HG02571 (cell line): Measurements from ENCODE around the gene PDE6B.

Source experiments
- ATAC-seq: cut with Tn5 transposase; IDR thresholded peaks from one replicate; pipeline ENCODE4 v1.9.1; 2021; ENCODE audit warnings: mild to moderate bottlenecking, moderate library complexity; ENCODE audit not compliant: unreplicated experiment

PDE6B gene

DNA sequence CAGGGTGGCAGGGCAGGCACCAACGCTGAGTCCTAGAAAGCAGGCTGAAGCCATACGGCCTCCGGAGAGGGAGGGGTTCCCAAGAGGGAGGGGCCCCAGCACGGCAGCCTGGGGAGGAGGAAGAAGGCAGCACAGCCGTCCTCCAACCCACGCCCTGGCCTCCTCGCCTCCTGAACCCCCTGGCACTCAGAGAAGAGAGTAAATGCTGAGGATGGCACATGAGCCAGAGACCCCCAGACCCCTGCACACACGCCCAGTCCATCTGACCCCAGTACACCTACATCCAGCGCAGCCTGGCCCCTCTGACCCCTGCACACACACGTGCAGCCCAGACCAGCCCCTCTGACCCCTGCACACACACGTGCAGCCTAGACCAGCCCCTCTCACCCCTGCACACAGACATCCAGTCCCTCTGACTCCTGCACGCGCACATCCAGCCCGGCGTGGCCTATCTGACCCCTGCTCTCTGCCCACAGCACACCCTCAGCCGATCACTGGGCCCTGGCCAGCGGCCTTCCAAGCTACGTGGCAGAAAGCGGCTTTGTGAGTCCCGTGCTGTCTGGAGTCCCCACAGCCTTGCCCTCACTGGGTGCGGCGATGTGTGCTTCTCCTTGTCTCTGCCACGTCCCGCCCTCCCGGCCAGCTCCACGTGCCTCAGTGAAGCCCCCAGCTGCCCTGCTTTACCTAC lies 30.2 kb downstream of the PDE6B start:
- ATAC-seq = no peak

DNA sequence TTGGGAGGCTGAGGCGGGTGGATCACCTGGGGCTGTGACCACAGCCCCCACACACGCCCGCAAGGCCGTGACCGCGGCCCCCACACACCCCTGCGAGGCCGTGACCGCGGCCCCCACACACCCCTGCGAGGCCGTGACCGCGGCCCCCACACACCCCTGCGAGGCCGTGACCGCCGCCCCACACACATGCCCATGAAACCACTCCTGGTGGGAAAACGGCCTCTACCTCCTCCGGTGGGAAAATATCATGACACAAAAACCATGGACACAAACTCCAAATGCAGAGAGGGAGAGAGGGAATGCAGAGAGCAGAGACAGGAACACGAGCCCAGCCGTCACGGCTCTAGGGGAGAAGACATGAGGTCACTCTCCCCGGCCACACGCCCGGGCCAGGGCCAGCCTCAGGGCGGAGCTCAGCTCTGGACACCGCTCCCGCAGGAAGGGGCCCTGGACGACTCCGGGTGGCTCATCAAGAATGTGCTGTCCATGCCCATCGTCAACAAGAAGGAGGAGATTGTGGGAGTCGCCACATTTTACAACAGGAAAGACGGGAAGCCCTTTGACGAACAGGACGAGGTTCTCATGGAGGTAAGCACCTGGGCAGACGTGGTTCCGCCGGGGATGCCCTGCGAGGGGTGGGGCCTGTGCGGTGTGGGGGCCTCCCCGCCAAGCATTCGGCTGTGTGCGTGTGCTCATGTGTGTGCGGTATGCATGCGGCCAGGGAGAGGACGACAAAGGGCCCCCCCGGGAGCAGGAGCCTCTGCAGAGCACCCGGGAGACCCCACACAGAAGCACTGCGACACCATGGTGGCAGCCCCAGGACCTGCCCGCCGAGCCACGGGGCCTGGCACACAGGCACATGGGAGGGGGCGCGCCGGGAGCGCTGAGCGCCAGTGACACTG lies 31.3 kb downstream of the PDE6B start:
- ATAC-seq = no peak

DNA sequence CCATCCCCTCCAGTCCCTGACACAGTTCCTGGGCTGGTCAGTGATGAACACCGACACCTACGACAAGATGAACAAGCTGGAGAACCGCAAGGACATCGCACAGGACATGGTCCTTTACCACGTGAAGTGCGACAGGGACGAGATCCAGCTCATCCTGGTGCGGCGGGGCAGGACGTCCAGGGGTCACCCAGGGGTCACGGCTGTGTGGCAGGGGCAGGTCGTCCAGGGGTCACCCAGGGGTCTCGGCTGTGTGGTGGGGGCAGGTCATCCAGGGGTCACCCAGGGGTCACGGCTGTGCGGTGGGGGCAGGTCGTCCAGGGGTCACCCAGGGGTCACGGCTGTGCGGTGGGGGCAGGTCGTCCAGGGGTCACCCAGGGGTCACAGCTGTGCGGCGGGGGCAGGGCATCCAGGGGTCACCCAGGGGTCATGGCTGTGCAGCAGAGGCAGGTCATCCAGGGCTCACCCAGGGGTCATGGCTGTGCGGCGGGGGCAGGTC lies 32.0 kb downstream of the PDE6B start:
- no peak for ATAC-seq

DNA sequence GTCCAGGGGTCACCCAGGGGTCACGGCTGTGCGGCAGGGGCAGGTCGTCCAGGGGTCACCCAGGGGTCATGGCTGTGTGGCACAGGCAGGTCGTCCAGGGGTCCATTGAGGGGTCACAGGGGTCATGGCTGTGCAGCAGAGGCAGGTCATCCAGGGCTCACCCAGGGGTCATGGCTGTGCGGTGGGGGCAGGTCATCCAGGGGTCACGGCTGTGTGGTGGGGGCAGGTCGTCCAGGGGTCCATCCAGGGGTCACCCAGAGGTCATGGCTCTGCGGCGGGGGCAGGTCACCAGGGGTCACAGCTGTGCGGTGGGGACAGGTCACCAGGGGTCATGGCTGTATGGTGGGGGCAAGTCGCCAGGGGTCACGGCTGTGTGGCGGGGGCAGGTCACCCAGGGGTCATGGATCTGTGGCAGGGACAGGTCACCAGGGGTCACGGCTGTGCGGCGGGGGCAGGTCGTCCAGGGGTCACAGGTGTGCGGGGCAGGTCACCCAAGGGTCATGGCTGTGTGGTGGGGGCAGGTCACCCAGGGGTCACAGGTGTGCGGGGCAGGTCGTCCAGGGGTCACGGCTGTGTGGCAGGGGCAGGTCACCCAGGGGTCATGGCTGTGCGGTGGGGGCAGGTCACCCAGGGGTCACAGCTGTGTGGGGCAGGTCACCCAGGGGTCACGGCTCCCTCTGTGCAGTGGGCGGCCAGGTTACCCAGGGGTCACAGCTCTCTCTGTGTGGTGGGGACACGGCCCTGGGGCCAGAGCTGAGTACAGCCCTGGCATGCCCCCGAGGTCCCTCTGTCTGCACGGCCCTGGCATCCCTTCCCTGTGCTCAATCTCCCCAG lies 32.7 kb downstream of the PDE6B start:
- no peak for ATAC-seq

DNA sequence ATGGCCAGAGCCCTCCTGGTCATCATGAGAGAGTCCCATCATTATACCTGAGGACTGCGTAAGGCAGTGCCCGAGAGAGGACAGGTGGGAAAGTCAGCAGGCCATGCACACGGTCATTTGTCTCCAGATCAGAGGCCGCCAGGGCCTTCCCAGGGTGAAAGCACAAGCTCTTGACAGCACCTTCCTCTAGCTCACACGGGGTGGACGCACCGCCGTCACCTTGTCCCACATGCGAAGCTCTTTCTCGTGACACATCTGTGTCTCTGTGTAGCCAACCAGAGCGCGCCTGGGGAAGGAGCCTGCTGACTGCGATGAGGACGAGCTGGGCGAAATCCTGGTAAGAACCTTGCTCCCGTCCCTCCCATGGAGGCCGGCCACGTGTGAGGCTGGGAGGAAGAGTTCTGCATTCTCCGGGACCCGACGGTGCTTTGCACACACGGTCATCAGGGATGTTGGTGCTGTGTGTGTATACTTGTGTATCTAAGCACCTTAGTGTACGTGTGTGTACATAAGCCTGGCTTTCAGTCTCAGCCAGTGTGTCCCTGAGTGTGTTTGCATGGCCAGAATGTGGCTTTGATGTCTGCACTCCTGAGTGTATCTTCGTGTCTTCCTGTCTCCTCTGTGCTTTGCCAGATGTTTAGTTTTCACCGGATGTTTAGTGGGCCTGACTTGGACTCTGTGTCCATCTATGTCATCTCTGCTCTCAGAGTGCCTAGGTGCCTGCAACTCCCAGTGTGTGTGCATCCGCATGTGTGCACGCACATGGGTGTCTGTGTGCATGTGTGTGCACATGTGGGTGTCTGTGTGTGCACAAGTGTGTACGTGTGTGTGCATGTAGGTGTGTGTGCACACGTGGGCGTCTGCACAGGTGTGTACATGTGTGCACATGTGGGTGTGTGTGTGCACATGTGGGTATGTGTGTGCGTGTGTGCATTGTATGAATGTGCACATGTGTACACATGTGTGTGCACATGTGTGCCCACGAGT lies 33.6 kb downstream of the PDE6B start:
- ATAC-seq = no peak

DNA sequence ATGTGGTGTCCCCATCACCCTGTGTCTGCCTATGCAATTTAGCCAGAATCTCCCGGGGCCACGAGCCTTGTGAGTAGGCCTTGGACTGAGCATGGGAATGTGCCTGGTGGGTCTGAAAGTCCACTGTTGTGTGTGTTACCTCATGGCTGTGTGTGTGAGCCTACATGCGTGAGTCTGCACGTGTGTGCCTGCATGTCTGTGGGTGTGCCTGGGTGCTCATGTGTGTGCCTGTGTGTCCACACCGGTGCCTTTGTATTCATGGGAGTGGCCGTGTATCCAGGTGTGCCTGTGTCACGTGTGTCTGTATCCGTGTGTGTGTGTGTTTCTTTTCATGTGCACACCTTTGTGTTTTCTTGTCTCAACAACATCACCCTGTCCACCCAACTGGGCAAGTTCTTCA lies 34.5 kb downstream of the PDE6B start:
- no peak for ATAC-seq

DNA sequence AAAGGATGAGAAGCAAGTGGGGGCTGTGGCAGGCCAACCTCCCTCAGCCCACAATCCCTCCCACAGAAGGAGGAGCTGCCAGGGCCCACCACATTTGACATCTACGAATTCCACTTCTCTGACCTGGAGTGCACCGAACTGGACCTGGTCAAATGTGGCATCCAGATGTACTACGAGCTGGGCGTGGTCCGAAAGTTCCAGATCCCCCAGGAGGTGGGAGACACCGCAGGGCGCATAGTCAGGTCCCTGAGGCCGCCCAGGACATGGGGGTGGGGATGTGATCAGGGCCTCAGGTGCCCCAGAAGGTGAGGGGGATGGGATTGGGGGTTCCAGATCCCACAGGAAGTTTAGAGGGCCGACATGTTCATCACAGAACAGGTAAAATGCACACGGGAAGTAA lies 35.0 kb downstream of the PDE6B start:
- no peak for ATAC-seq

DNA sequence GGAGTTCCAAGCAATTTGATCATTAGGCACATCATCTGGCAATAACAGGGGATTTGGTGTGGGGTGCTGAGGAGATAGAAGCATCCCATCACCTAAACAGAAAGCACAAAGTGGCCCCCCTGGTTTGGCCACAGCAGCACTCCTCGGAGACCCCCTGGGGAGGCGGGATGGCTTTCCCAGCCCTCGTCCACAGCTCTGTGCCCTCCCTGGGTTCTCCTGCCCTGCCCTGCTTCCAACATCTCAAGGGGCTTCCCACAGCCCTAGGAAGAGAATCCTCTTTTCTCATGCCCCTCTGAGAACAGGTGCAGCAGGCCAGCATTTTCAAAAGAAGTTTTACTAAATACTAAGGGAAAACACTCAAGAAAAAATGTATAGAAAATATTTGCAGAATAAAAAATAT lies 35.9 kb downstream of the PDE6B start:
- no peak for ATAC-seq

DNA sequence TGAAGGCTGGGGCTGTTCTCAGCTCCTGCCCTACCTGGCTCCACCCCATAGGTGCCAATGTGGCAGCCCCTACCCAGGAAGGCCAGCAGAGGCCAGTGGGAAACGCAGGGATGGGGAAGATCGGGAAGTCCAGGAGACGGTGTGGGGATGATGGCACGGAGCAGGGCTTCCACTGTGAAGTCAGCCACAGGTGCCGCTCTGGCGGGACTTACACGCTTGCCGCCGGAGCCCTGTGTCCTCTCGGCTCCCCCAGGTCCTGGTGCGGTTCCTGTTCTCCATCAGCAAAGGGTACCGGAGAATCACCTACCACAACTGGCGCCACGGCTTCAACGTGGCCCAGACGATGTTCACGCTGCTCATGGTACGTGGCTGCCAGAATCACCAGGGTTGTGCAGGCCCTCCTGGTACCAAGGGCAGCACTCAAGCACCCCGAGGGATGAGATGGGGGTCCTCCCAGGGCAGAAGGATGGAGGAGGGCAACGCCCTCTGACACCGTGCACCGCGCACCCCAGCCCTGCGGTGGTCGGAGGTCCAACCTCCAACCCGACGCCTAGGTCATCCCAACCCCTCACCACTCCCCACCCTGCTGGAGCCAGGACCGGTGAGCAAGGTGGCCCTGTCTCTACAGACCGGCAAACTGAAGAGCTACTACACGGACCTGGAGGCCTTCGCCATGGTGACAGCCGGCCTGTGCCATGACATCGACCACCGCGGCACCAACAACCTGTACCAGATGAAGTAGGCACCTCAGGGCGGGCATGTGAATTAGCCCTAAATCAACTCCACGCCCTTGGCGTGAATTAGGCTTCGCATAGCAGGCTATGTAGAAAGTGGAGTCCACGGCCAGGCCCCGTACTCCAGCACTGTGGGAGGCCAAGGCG lies 36.7 kb downstream of the PDE6B start:
- ATAC-seq = no peak

DNA sequence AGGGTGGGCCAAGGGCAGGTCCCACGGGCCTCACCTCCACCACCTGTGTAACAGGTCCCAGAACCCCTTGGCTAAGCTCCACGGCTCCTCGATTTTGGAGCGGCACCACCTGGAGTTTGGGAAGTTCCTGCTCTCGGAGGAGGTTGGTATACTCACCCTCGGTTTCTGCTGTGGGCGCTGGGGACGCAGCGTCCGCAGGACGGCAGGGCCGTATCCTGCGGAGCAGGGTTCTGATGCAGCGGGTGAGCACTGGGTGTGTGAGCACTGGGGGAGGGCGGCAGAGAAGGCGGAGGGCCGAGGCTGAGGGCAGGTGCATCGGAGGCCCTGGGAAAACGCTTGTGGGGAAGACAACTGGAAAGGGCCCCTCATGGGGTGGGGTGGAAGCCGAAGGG lies 37.7 kb downstream of the PDE6B start:
- no peak for ATAC-seq

DNA sequence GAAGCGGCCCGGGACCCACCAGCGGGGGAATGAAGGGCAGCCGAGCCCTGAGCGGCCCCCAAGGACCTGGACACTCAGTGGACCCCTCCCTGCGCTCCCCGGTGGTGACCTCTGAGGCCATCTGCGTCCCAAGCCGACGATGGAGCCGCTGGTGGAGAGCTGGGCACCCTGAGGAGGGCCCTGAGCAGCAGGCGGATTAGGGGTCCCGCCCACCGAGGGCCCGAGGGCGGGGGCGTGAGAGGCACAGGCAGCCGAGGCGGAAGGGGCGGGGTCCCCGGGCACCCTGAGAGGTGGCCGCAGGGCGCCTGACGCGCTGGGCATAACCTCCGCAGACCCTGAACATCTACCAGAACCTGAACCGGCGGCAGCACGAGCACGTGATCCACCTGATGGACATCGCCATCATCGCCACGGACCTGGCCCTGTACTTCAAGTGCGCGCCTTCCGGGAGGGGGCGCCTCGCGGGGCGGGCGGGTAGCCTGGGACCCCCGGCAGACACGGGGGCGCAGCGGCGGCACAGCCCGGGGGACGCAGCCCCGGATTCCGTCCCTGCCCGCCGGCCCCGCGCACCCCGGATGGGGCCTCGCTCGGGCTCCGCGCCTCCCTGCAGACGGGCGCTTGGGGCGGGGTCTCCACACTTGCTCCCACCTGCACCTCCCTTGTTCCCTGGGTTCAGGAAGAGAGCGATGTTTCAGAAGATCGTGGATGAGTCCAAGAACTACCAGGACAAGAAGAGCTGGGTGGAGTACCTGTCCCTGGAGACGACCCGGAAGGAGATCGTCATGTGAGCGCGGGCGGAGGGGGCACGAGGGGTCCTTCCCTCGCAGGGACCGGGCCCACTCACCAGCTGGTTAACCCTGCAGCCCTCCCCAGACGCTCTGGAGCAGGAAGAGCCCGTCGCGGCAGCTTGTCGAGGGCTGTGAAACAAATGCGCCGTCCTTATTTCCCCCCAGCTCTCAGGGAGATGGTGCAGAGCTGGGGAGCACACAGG lies 38.4 kb downstream of the PDE6B start:
- ATAC-seq = peak; percentile 48

DNA sequence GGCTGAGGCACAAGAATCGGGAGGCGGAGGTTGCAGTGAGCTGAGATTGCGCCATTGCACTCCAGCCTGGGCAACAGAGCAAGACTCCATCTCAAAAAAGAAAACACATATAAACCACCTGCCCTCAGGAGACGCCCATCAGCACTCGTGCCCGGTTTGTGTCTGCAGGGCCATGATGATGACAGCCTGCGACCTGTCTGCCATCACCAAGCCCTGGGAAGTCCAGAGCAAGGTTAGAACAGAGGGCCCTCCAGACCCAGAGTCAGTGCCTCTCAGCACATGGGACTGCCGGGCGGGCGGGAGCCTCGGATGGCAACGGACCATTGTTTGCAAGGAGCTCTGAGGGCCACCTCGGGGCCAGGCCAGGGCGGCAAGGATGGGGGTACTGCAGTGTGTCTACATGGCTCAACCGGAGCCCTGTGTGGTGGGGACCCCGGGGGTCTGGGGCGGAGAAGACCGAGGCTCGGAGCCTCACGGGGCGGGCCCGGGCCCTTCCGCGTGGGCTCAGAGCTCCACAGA lies 39.4 kb downstream of the PDE6B start:
- ATAC-seq = no peak

DNA sequence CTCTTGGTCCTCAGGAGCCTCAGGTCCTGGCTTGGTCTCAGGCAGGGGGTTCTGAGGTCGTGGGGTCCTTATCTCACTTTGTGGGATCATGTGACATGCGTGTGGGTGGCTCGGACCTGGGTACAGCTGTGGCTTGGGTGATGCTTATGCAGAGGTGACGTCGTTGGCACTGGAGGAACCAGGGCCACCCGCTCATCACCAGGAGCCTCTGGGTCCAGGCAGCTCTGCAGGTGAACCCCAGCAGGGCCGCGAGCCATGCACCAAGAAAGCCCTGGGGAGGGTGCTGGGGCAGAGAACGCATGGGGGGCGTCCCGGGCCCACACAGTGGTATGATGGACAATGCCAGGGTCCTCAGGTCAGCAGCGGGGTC lies 40.0 kb downstream of the PDE6B start:
- ATAC-seq = no peak

DNA sequence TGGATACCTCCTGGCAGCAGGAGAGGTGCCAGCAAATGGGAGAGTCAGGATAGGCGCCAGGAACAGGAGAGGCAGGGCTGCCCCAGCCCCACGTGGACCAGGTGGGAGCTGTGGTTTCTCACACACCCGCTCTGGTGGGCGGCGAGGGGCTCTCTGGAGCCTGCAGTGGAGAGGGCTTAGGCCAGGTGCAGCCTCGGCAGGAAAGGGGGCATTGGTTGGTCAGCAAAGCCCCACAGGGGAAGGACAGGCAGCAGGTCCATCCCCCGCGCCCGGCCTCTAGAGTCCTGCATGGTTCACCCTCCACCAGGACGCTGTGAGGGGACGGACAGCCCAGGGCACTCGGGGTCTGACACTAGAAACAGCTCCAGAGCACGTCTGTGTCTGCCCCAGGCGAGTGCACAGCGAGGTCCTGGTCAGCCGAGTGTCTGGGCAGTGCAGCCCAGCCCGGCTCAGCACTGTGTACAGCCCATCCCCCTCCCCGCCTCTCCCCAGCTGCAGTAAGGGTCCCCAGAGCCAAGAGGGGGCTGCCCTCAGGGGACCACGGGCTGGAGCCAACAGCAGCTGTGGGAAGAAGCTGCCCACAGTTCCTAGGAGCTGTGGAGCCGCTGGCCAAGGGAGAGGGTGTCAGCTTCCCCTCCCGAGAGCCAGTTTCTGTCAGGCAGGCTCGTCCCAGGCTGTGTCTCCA lies 40.5 kb downstream of the PDE6B start:
- no peak for ATAC-seq

DNA sequence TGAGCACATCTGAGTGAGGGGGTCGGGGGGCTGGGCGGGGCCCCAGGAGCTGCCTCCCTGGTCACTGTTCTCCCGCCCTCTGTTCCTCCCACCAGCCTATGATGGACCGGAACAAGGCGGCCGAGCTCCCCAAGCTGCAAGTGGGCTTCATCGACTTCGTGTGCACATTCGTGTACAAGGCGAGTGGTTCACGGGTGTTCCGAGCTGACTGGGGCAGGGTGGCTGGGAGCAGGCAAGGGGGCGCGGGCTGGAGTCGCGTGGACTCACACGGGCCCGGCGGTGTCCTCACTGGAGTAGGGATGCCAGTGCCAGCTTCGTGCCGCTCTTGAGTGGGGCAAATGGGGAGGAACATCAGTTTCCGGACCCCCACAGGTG lies 41.0 kb downstream of the PDE6B start:
- ATAC-seq = no peak

DNA sequence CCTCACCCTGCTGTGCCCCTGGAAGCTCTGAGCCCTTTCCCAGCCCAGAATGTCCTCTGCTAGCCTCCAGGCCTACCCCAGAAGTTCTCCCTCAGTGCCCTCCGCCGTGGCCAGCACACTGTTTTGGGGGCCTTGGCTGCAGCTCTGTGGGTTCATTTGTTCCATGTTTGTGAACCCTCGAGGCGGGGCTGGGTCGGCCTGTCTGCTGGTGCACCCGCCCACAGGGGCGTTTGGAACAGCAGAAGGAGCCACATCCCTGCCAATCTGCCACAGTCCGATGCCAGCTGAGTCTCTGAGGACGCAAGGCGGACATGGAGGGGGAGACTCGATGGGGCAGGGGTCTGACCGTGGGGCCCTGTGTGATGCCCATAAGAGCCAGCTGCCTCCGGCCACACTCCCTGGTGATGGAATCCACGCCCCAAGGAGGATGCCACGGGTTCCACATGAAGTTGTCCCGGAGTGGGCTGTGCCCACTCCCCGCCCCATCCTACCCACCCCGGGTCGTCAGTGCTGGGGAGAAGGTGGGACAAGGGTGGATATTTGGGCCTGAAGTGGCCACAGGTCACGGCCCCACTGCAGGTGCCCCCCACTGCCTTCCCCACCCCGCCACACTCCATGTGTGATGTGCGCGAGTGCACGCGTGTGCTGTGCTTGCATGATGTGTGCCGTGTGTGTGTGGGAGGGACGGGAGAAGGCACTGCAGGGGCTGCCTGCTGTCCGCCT lies 41.6 kb downstream of the PDE6B start:
- ATAC-seq = no peak

DNA sequence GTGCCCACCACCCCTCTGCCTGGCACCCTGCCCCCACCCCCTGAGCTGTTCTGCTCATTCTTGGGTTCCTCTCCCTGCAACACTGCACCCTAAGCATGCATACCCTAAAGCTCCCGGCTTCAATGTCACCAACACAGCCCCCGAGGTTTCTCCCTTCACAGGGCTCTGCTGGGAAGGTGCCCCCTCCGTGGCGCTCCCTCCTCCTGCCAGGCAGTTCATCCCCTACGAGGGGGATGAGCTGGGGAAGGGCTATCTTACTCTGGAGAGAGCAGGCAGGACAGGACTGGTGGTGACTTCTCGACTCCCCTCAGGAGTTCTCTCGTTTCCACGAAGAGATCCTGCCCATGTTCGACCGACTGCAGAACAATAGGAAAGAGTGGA lies 42.2 kb downstream of the PDE6B start:
- ATAC-seq = no peak
